Lower leg skin (tissue), 3 donors: ENCODE data around the gene ASB6.

ENCODE experiments used
- POLR2A ChIP-seq, 2 donors: fragments of 450-650 bp; IDR thresholded peaks; one replicate each; pipeline ENCODE4 v1.6.1; 2016 to 2017; ENCODE audit warnings: antibody characterized with exemption in 2 of 2, mild to moderate bottlenecking in 1 of 2, moderate library complexity in 1 of 2
- TF ChIP-seq, protein P1 (sequence below), 3 donors: fragments of 450-650 bp; IDR thresholded peaks; one replicate each; pipeline ENCODE4 v1.5.1; 2016; ENCODE audit warnings: antibody characterized with exemption in 3 of 3, mild to moderate bottlenecking in 3 of 3, moderate library complexity in 2 of 3

DNA sequence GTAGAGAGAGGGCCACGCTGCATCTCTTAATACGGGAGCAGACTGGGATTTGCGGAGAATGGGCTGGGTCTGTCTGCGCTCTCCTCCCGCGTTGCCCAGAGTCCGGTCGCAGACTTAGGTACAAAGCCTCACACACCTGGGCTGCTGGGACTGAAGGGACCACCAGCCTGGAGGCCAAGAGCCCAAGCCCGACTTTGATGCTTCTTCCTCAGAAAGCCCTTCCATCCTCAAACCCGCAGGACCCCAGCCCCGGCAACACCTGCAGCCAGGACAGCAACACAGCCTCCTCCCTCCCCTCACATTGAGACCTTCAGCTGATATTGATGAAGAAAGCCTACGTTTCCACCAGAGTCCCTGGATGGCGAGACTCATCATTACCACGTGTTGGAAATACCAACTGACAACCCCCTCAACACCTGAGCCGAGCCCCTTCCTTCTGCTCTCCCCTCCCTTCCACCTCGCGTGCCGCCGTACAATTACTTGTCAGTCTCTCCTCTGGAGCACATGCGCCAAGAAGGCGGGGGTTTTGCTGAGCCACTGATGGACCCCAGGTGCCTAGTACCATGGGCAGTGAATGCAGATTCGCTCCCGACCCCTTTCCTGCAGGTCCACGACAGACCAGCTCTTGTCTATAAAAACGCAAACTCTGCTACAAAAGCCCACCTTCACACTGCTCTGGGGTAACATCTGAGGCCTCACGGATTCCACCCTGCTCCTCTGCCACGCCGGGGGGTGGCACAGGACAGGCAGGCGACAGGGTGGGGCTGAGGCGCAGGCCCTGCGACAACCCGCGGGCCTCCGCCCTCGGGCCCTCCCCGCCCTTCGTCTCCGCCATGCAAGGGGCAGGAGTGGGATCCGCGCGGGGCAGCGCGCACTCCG, 841 bp downstream of the ASB6 start:
- no peak for TF ChIP-seq POLR2A (IDR thresholded peaks at IDR 0.05)
- TF ChIP-seq, protein P1, sequence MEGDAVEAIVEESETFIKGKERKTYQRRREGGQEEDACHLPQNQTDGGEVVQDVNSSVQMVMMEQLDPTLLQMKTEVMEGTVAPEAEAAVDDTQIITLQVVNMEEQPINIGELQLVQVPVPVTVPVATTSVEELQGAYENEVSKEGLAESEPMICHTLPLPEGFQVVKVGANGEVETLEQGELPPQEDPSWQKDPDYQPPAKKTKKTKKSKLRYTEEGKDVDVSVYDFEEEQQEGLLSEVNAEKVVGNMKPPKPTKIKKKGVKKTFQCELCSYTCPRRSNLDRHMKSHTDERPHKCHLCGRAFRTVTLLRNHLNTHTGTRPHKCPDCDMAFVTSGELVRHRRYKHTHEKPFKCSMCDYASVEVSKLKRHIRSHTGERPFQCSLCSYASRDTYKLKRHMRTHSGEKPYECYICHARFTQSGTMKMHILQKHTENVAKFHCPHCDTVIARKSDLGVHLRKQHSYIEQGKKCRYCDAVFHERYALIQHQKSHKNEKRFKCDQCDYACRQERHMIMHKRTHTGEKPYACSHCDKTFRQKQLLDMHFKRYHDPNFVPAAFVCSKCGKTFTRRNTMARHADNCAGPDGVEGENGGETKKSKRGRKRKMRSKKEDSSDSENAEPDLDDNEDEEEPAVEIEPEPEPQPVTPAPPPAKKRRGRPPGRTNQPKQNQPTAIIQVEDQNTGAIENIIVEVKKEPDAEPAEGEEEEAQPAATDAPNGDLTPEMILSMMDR (IDR thresholded peaks at IDR 0.05), result no peak
